Psoas muscle (tissue), 8 donors: ENCODE results near the gene HLCS. TPM values are rescaled to one million over a fixed set of nuclear protein-coding genes. Genes with fewer than 3 reads are reported as not detected.

Experiments
- ATAC-seq, 4 donors: fragments of 200-7000 bp; cut with Tn5 transposase; one replicate each; pipeline ENCODE4 v1.9.1; 2020; ENCODE audit warnings: moderate library complexity in 3 of 4, mild to moderate bottlenecking in 2 of 4
- DNase-seq, 2 donors: peaks; one replicate each; pipeline ENCODE4 v3.0.0-alpha.2; 2020
- H3K27ac ChIP-seq: fragments of 200-600 bp; one replicate; pipeline ENCODE4 v1.8.0; 2022
- H3K27me3 ChIP-seq, 3 donors: fragments of 200-600 bp in 1 of 3; one replicate each; pipeline versions ENCODE4 v1.6.1 to v1.8.0; 2013 to 2022; ENCODE audit warnings: low read length in 2 of 3, mild to moderate bottlenecking in 2 of 3, moderate library complexity in 1 of 3; ENCODE audit not compliant: insufficient read depth in 3 of 3
- H3K36me3 ChIP-seq, 2 donors: fragments of 200-600 bp in 1 of 2; one replicate each; pipeline versions ENCODE4 v1.6.1 to v1.8.0; 2013 to 2022; ENCODE audit warnings: low read depth in 1 of 2, mild to moderate bottlenecking in 1 of 2, moderate library complexity in 1 of 2; ENCODE audit not compliant: insufficient read depth in 1 of 2
- H3K4me1 ChIP-seq: fragments of 200-600 bp; one replicate; pipeline ENCODE4 v1.8.0; 2022
- H3K4me3 ChIP-seq: fragments of 200-600 bp; one replicate; pipeline ENCODE4 v1.8.0; 2022; ENCODE audit warnings: mild to moderate bottlenecking
- H3K9me3 ChIP-seq: fragments of 200-600 bp; one replicate; pipeline ENCODE4 v1.8.0; 2022
- WGBS, 3 donors: extraction: QIAGEN DNeasy Blood & Tissue Kit; methylation state at CpG; one replicate each; pipeline versions ENCODE4 v1.1.6 to v1.1.7; 2013; 5-methylcytosine and 5-hydroxymethylcytosine counted together
- intact Hi-C, 2 donors: fragments of 100-400 bp; cut with DNase I; formaldehyde crosslinking; loops; one replicate each; pipeline versions ENCODE4 v1.11.0 to v1.14.2; 2022
- polyA plus RNA-seq, 3 donors: library from polyadenylated mRNA; stranded (reverse); fragments of 200-250 nt; gene quantifications; one replicate each; pipeline ENCODE4 v1.2.3, GENCODE V29; 2013
- total RNA-seq, 4 donors: library from RNA; stranded (reverse); fragmentation: NEBNext Ultra II Directional in 2 of 4; extraction: Animal tissue kit (Norgen Biotek cat#: 25700) in 2 of 4; gene quantifications; one replicate each; pipeline versions ENCODE4 v1.2.1 to v1.2.4, GENCODE V29; 2021 to 2023
- TF ChIP-seq, protein P1 (sequence below): fragments of 200-600 bp; IDR thresholded peaks from one replicate; pipeline ENCODE4 v1.8.0; 2022; ENCODE audit warnings: antibody characterized with exemption
- donor health status: healthy with polysubstance abuse.
- donor health status: DM: no; HTN: no; CAD: no; lungs with moderate emphysema.
- donor health status: Bipolar disorder and iron deficiency.
- donor health status: healthy.
- donor health status: DM: yes; HTN: yes; CAD: no.
- donor health status: DM: no; HTN: no; CAD: no.
- donor health status: DM: no; HTN: no; CAD: no.
- donor health status: DM: yes; HTN: yes; CAD: no.

Gene HLCS
- total and polyA plus RNA-seq, 7 donors = 3.6 to 13.5 (median 8.1) TPM

DNA sequence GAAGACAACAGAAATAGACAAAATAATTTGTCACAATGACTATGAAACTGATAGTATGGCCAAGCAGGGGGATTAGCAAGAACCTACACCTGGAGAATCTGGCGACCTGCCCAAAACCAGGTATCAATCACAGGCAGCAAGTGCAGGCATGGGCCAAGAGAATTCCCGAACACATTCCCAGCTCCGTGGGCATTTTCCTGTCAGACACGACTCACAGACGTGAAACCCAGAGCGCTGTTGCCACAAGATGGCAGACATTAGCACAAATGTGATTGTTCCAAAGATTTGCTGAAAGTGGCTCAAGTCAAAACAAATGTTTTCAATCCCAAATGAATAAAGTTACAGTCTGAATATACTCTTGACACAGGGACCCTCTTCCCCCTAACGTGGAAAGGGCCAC, 36.8 kb downstream of the HLCS start:
- no peak overlapping the region for H3K27ac ChIP-seq
- intact Hi-C loops = loop anchor here (2.0 to 10.0 kb wide), 7 partner anchors 182 to 512 kb away; no protein-coding TSS in a partner anchor
- WGBS, 3 donors = 59 to 72% (median 61%) methylated on average over 7 of the region's 7 CpGs
- H3K27me3 ChIP-seq = no peaks in the 10 kb centered on the region
- ATAC-seq = no peak
- no peak for DNase-seq
- TF ChIP-seq, protein P1, sequence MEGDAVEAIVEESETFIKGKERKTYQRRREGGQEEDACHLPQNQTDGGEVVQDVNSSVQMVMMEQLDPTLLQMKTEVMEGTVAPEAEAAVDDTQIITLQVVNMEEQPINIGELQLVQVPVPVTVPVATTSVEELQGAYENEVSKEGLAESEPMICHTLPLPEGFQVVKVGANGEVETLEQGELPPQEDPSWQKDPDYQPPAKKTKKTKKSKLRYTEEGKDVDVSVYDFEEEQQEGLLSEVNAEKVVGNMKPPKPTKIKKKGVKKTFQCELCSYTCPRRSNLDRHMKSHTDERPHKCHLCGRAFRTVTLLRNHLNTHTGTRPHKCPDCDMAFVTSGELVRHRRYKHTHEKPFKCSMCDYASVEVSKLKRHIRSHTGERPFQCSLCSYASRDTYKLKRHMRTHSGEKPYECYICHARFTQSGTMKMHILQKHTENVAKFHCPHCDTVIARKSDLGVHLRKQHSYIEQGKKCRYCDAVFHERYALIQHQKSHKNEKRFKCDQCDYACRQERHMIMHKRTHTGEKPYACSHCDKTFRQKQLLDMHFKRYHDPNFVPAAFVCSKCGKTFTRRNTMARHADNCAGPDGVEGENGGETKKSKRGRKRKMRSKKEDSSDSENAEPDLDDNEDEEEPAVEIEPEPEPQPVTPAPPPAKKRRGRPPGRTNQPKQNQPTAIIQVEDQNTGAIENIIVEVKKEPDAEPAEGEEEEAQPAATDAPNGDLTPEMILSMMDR = peak; percentile 15
- H3K9me3 ChIP-seq = no peaks in the 10 kb centered on the region
- H3K36me3 ChIP-seq = peaks cover 0 to 12% of the 10 kb centered on the region in 2 donors
- peaks cover 18% of the 10 kb centered on the region for H3K4me1 ChIP-seq
- no peak overlapping the region for H3K4me3 ChIP-seq

DNA sequence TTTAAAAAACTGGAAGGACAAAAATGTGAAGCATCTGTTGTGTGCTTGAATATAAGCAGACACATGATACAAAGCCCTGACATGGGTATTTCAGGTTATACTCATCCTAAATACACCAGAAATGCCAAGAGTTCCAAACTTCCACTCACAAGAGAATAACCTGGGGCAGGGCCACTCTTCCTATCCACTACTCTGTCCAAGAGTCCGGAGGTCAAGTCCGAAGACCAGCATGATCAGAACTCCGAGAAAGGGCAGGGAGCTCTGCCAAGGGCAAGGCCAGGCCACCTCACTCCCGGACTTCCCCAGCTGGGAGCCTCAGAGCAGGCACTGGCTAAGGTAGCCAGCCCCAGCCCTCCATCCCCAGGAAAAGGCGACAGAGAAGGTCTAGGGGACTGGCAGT, 37.5 kb downstream of the HLCS start:
- ATAC-seq (peak in 2 of 4 donors; percentile 18 to 30), DNase-seq (no peak)
- Histone ChIP-seq H3K36me3 (peaks cover 0 to 12% of the 10 kb centered on the region in 2 donors), H3K27me3 (no peaks in the 10 kb centered on the region), H3K9me3 (no peaks in the 10 kb centered on the region), H3K27ac (no peak overlapping the region), H3K4me3 (no peak overlapping the region), H3K4me1 (peaks cover 13% of the 10 kb centered on the region)
- 45 to 86% (median 55%) methylated on average over 5 of the region's 5 CpGs for WGBS, 3 donors
- intact Hi-C loops = loop anchor here (2.0 to 10.0 kb wide), 7 partner anchors 182 to 512 kb away; no protein-coding TSS in a partner anchor
- TF ChIP-seq, protein P1 = no peak

DNA sequence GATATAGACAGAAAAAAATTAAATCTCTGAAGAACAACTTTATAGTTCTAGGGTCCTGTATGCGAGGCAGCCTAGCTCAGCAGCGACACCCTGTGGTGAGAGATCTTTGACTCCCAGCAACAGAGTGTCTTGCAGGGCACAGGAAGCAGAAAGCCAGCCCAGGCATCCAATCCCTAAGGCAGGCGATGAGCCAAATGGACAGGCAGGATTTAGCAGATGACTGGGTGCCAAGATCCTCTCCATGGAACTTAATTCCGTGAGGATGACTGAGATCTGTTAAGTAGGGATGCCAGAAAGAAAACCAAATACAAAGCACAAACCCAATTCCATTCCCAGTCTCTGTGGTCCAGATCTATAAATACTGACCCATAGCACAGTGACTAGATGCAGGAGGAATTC, 38.8 kb downstream of the HLCS start:
- TF ChIP-seq, protein P1 = peak; percentile 95
- peaks cover 11% of the 10 kb centered on the region for H3K4me1 ChIP-seq
- peak; percentile 85 to 95 (median 88) for ATAC-seq
- H3K36me3 ChIP-seq = peaks cover 0 to 8% of the 10 kb centered on the region in 2 donors
- WGBS, 3 donors = 1 to 10% (median 3%) methylated on average over 4 of the region's 4 CpGs
- H3K9me3 ChIP-seq = no peaks in the 10 kb centered on the region
- no peaks in the 10 kb centered on the region for H3K27me3 ChIP-seq
- intact Hi-C loops = loop anchor here (2.0 to 10.0 kb wide), 9 partner anchors 180 to 510 kb away; no protein-coding TSS in a partner anchor
- no peak overlapping the region for H3K4me3 ChIP-seq
- DNase-seq = peak; percentile 69 to 88
- H3K27ac ChIP-seq = no peak overlapping the region

DNA sequence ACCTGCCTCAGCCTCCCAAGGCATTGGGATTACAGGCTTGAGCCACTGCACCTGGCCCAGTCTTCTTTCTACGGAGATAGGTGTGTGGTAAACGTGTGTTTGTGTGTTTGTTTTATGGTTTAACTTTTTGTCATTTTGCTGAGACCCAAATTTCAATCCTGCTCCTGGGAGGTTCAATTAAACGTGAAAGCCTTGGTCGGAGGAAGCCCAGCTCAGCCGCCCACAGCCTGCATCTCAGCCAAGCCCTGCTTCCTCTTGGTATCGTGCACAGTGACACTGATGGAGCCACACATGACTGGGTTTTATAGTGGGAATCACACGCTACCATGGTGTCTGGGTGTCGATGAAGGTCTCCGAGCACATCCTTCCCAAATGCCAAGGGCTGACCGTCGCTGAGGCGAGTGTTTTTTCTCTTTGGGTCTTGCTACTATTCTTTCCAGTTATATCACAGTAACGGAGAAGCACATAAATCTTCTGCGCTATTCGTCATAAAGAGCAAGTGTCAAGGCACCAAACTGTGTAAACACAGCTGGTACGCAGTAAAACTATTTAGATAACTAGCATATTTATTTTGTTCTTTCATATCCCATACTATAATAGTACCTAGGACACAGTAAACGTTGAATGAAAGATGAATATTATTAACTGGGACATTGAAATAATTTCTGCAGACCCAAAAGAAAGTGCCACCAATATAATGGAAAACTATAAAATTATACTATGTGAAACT, 39.3 kb downstream of the HLCS start:
- TF ChIP-seq, protein P1 = no peak
- Histone ChIP-seq H3K27me3 (no peaks in the 10 kb centered on the region), H3K36me3 (peaks cover 0 to 8% of the 10 kb centered on the region in 2 donors), H3K9me3 (no peaks in the 10 kb centered on the region), H3K4me1 (peaks cover 5% of the 10 kb centered on the region), H3K27ac (no peak overlapping the region), H3K4me3 (no peak overlapping the region)
- intact Hi-C loops = loop anchor here (2.0 to 10.0 kb wide), 7 partner anchors 180 to 510 kb away; no protein-coding TSS in a partner anchor
- 75 to 82% (median 79%) methylated on average over 17 of the region's 17 CpGs for WGBS, 3 donors
- no peak for DNase-seq
- peak in 2 of 4 donors; percentile 13 to 18 for ATAC-seq
